ENCODE results near the gene LRRC8B. TPM values are rescaled to one million over a fixed set of nuclear protein-coding genes. Genes with fewer than 3 reads are reported as not detected.

The LRRC8B gene
- polyA plus RNA-seq, 1 of the 3 experiments (the other 2 are of a cell fraction), result 3.7 TPM

DNA sequence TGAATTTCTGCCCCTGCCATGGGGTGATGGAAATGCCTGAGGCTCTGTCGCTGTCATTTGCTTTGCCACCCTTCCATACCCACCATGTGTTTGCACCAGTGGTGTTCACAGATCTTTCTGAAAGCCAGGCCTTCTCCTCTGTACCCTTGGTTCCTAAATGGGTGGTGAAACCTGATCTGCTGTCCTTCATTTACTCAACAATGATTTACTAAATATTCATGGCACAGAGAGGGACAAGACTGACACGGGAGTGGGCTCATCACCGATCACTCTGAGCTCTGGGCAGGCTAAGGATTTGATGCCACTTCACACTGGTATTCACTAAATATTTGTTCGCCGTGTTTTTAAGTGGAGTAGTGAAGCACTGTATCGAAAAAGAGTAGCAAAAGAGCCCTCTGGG is 40.9 kb downstream of the LRRC8B start (continued):
- TF ChIP-seq, protein P1, sequence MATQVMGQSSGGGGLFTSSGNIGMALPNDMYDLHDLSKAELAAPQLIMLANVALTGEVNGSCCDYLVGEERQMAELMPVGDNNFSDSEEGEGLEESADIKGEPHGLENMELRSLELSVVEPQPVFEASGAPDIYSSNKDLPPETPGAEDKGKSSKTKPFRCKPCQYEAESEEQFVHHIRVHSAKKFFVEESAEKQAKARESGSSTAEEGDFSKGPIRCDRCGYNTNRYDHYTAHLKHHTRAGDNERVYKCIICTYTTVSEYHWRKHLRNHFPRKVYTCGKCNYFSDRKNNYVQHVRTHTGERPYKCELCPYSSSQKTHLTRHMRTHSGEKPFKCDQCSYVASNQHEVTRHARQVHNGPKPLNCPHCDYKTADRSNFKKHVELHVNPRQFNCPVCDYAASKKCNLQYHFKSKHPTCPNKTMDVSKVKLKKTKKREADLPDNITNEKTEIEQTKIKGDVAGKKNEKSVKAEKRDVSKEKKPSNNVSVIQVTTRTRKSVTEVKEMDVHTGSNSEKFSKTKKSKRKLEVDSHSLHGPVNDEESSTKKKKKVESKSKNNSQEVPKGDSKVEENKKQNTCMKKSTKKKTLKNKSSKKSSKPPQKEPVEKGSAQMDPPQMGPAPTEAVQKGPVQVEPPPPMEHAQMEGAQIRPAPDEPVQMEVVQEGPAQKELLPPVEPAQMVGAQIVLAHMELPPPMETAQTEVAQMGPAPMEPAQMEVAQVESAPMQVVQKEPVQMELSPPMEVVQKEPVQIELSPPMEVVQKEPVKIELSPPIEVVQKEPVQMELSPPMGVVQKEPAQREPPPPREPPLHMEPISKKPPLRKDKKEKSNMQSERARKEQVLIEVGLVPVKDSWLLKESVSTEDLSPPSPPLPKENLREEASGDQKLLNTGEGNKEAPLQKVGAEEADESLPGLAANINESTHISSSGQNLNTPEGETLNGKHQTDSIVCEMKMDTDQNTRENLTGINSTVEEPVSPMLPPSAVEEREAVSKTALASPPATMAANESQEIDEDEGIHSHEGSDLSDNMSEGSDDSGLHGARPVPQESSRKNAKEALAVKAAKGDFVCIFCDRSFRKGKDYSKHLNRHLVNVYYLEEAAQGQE (IDR thresholded peaks at IDR 0.05; ENCODE audit: low read depth, low read length), result no peak

DNA sequence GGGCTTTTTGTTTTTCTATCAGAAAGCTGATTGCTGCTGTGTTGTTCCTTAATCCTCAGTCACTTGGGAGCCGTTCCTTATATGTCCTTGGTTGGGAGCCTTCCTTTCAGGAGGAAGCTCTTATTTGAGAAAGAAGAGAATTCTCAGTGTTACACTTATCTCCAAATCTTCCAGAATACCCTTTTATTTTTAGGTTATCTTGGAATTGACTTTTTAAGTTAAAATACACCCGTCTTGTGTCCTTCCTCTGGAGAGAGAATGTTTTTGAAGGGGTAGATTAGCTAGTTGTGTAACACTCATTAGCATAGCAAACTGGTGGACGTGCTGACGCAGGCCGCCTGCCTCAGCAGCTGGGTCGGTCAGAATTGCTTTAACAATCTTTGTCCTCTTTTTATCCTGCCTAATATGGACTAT is 42.1 kb downstream of the LRRC8B start:
- H3K4me2 ChIP-seq, result no peak overlapping the region
- 90% methylated on average over 6 of the region's 6 CpGs for WGBS (ENCODE audit: low lambda C conversion rate)
- DNase-seq, result no peak
- H3K79me2 ChIP-seq (ENCODE audit: insufficient read depth), result no peaks in the 10 kb centered on the region
- H4K20me1 ChIP-seq (ENCODE audit: insufficient read depth), result no peaks in the 10 kb centered on the region
- ChIA-PET CTCF (interaction anchor here (1.0 to 3.0 kb wide), 5 partner anchors 12 to 83 kb away, joined by 3 to 6 read pairs (median 4); no protein-coding TSS in a partner anchor), POLR2A (no interaction called here)
- H3K27me3 ChIP-seq (ENCODE audit: insufficient read depth), result no peaks in the 10 kb centered on the region
- no peak overlapping the region for H3K27ac ChIP-seq (ENCODE audit: low read depth in 2 of 2, low read length in 1 of 2)
- TF ChIP-seq GATA2 (CRISPR knock-in tag; IDR thresholded peaks at IDR 0.05), result no peak
- TF ChIP-seq FOXM1 (IDR thresholded peaks at IDR 0.05; ENCODE audit: low read depth), result no peak
- no peak for TF ChIP-seq RAD21 (IDR thresholded peaks at IDR 0.05; ENCODE audit: low read length)
- TF ChIP-seq, protein P2, sequence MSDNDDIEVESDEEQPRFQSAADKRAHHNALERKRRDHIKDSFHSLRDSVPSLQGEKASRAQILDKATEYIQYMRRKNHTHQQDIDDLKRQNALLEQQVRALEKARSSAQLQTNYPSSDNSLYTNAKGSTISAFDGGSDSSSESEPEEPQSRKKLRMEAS (IDR thresholded peaks at IDR 0.05; ENCODE audit: low read depth), result no peak
- no peak for TF ChIP-seq YY1 (IDR thresholded peaks at IDR 0.05; ENCODE audit: low read depth)
- TF ChIP-seq MXI1 (IDR thresholded peaks at IDR 0.05; ENCODE audit: low read depth, low read length), result no peak
- TF ChIP-seq POLR2AphosphoS5 (IDR thresholded peaks at IDR 0.05; ENCODE audit: low read depth, low read length), result no peak
- TF ChIP-seq, protein P3, sequence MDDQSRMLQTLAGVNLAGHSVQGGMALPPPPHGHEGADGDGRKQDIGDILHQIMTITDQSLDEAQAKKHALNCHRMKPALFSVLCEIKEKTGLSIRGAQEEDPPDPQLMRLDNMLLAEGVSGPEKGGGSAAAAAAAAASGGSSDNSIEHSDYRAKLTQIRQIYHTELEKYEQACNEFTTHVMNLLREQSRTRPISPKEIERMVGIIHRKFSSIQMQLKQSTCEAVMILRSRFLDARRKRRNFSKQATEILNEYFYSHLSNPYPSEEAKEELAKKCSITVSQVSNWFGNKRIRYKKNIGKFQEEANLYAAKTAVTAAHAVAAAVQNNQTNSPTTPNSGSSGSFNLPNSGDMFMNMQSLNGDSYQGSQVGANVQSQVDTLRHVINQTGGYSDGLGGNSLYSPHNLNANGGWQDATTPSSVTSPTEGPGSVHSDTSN (IDR thresholded peaks at IDR 0.05), result no peak
- TF ChIP-seq, protein P4, sequence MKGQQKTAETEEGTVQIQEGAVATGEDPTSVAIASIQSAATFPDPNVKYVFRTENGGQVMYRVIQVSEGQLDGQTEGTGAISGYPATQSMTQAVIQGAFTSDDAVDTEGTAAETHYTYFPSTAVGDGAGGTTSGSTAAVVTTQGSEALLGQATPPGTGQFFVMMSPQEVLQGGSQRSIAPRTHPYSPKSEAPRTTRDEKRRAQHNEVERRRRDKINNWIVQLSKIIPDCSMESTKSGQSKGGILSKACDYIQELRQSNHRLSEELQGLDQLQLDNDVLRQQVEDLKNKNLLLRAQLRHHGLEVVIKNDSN (IDR thresholded peaks at IDR 0.05; ENCODE audit: borderline replicate concordance, low read depth), result no peak
- TF ChIP-seq, protein P5, sequence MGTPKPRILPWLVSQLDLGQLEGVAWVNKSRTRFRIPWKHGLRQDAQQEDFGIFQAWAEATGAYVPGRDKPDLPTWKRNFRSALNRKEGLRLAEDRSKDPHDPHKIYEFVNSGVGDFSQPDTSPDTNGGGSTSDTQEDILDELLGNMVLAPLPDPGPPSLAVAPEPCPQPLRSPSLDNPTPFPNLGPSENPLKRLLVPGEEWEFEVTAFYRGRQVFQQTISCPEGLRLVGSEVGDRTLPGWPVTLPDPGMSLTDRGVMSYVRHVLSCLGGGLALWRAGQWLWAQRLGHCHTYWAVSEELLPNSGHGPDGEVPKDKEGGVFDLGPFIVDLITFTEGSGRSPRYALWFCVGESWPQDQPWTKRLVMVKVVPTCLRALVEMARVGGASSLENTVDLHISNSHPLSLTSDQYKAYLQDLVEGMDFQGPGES (IDR thresholded peaks at IDR 0.05; ENCODE audit: low read depth, low read length), result no peak
- TF ChIP-seq NFIC (IDR thresholded peaks at IDR 0.05; ENCODE audit: borderline replicate concordance), result no peak
- no peak for TF ChIP-seq EZH2phosphoT487 (IDR thresholded peaks at IDR 0.05; ENCODE audit: borderline replicate concordance, low read depth)
- TF ChIP-seq SMC3 (IDR thresholded peaks at IDR 0.05; ENCODE audit: low read depth, low read length), result no peak
- no peak for TF ChIP-seq RFX5 (IDR thresholded peaks at IDR 0.05; ENCODE audit: low read length)
- H3K36me3 ChIP-seq (replicated peaks in 1 of 2; ENCODE audit: control insufficient read depth in 1 of 2, insufficient read depth in 2 of 2, low read length in 1 of 2), result no peaks in the 10 kb centered on the region
- no peak overlapping the region for H3K9ac ChIP-seq
- H2AFZ ChIP-seq (ENCODE audit: low read depth), result no peak overlapping the region
- peaks cover 4% of the 10 kb centered on the region for H3F3A ChIP-seq (replicated peaks; ENCODE audit: insufficient read depth)
- peaks cover 9 to 27% of the 10 kb centered on the region in 2 experiments; a peak in 2 of 4 replicates for H3K4me1 ChIP-seq (ENCODE audit: control insufficient read depth in 1 of 2, insufficient read depth in 2 of 2, low read depth in 1 of 2, low read length in 1 of 2)
- no peaks in the 10 kb centered on the region for H3K9me2 ChIP-seq
- H3K9me3 ChIP-seq, result no peaks in the 10 kb centered on the region
- H3K4me3 ChIP-seq (ENCODE audit: low read depth in 2 of 2, low read length in 1 of 2), result no peak overlapping the region
